GM18511 (cell line): ENCODE results near the gene RGS4.

Source experiments
- ATAC-seq: cut with Tn5 transposase; IDR thresholded peaks from one replicate; pipeline ENCODE4 v1.9.1; 2021; ENCODE audit warnings: mild to moderate bottlenecking, moderate library complexity; ENCODE audit not compliant: unreplicated experiment

Gene RGS4

DNA sequence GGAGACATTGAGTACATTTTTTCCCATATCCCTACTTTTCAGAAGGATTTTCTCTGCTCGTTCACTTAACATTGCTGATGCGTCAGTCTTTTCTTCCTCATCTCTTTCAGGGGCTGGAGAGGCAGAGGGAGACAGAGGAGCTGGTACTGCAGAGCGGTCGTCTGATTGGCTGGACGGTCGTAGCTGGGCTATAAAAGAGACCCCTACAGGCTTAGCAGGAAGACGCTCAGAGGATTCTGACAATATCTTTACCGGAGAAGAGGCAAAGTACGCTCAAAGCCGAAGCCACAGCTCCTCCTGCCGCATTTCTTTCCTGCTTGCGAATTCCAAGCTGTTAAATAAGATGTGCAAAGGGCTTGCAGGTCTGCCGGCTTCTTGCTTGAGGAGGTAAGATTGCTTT, at the start of gene RGS4:
Gene RGS4 (plus strand): TSS at position 220 of the 400 bp plus-strand sequence. CDS start 124 bp downstream, at position 344.
- no peak for ATAC-seq

DNA sequence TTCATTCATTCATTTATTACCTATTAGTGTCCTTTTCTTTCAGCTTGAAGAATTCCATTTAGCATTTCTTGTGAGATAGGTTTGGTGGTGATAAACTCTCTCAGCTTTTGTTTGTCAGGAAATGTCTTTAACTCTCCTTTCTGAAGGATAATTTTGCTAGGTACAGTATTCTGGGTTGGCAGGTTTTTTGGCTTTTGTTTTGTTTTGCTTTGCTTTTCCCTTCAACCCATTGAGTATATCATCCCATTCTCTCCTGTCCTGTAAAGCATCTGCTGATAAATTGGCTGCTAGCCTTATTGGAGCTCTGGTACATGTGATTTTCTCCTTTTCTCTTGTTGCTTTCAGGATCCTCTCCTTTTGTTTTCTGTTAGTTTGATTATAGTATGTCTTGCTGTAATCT, 47.0 kb upstream of the RGS4 start:
- no peak for ATAC-seq

DNA sequence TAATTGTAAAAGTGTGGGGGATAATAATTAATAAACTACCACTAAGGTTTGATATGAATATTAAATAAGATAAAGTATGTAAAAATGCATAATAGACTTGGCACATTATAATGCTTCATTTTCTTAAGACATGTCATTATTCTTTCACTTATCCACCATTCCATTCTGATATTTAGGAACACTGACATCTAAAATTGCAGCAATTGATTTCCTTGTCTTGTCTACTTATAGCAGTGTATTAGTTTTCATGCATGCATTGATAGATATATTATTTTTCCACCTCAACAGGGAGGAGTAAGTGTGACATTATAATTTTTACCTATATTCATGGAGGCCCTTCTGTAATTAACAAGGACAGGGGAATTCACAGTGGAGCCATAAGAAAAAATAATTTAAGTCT, 41.6 kb upstream of the RGS4 start:
- ATAC-seq: no peak

DNA sequence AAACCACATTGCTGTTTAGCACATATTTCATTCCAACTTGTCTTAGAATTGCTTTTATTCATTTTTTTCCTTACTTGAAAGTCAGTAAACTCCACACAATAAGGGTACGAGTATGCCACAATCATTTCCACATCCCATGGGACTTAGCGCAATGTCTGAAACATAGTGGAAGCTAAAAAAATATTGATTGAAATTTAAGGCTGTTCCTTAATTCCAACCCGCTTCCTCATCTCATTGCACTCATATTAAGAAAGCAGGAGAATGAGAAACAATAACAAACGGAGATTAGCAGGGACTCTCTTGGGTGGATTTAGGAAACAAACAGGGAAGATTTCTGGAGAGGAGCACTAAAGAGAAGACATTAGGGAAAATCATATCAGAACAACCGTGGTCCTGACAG, 39.3 kb upstream of the RGS4 start:
- no peak for ATAC-seq

DNA sequence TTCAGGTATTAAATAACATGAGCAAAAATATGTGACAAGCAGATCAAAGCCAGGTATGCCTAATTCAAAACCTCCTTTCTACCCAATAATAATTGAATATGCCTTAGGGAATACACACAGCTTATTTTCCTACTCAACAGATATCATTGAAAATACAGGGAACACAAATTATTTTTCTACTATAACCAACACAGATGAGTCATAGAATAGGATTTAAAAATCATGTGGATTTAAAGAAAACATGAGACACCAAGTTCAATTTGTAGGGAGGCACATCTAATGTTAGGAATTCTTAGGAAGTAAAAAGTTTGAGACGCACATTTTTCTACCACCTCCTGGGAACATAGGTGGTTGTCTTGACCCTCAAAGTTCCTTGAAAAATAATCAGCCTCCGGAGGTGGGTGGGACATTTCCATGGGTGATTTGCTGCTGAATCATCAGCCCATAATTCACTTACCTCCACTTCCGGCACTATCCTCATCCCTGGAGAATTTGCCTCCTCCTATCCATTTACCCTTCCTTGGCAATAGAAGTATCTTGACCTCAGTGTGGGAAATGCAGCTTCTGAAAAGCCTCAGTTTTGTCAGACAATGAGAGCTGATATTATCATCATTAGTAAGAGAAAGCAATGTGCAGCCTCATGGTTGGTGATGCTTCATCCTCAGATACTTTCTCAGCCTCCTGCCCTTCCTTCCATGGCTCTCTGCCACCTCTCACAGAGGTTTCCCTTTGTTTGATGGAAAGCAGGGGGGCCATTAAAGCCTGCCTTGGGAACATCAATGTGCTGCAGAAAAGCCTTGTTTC, 33.5 kb upstream of the RGS4 start:
- ATAC-seq: no peak

DNA sequence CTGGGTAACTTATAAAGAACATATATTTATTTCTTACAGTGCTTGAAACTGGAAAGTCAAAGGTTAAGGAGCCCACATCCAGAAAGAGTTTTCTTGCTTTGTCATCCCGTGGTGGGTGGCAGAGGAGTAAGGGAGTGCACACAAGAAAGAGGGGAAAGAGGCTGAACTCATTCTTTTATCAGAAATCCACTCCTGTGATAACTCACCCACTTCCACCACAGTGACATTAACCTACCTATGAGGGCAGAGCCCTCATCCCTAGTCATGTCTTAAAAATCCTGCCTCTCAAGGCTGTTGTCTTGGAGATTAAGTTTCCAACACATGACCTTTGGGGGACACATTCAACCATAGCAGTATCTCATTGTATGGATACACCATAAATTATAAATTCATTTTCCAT, 32.5 kb upstream of the RGS4 start:
- no peak for ATAC-seq

DNA sequence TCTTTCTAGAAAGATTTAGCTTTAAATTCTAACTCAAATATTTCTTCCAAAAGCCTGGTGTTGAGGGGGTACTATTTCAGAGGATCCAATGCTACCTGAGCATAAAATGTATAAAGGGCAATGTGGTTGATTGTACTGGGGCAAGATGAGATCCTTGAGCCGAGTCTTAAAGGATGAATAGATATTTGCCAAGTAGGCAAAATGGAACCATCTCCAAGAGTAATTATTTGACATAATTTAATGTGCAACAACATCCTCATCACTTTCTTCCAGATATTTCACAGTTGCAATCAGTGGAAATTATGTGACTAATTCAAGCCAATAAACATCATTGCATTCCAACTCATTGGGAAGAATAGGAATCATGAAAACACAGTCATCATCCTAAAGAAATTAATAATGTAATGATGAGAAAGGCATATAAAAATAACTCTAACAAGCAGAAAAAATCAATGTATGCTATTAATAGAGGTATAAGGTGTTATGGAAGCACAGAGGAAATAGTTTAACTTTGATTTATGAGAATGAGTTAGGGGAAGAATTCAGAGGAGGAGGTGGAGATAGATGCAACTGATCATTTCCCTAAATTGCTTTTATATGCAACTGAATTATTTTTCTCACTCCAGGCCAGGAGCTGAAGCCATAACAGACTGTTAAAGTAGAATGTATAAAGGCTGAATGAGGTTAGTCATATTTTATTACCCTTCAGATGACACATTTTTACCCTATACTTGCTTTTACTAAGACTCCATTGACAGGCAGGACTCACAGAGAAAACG, 30.0 kb upstream of the RGS4 start:
- no peak for ATAC-seq

DNA sequence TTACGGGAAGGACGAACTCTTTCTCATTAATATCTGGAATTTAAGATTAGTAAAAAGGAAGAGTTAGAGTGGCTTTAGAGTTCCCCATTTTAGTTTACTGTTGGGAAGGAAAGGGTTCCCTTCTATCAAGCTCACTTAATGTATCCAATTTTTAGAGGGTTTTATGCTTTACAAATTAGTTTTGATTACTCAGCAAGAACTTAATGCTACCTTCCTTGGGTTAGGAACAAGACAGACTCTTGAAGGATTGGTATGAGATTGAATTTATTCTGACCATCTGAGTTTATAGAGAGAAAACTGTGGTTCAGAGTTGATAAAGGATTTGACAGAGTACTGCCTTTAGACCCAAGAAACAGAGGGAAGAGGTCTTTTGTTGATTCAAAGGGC, 29.5 kb upstream of the RGS4 start:
- ATAC-seq: no peak

DNA sequence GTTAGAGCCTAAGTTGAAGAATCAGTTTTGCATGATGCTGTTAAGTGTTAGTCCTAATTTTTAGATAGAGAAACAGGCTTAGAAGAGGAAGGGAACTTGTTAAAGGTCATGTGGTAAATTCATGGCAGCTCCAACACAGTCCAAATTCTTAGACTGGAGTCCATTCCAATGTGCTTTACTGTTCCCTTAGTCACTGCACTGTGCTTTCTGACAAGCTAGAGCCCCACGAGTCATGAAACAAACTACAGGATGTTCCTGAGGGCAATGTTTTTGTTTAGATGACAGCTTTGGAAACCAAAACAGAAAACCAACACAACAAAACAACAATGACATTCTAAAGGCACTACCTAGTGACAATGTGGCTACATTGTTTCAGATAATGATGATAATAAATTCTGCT, 23.1 kb upstream of the RGS4 start:
- ATAC-seq: no peak

DNA sequence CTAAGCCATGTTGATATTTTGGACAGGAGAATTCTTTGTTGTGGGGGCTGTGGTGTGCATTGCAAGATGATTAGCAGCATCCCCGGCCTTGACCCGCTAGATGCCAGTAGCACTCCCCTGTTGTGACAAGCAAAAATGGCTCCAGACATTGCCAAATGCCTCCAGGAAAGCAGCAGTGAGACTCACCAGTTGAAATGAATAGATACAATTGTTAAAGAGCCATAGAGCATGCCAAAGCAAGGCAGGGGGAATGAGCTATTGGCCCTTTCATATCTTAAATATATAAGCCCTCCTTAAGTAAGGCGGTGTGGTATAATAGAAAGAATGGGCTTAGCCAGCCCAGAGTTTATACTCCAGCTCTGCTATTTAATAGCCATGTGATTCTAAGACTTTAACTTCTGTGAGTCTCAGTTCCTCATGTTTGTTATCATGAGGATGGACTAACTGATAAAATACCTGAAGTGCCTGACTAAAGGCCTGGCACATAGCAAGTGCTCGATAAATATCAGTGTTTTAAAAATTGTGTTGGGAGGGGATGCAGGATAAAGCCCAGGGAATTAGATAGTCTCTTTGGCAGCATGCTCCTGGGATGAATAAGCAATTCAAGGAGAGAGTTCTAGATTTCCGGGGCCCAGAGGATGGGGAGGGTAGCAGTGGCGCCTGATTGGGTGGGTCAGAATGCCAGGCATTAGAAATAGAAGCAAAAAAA, 21.1 kb upstream of the RGS4 start:
- no peak for ATAC-seq

DNA sequence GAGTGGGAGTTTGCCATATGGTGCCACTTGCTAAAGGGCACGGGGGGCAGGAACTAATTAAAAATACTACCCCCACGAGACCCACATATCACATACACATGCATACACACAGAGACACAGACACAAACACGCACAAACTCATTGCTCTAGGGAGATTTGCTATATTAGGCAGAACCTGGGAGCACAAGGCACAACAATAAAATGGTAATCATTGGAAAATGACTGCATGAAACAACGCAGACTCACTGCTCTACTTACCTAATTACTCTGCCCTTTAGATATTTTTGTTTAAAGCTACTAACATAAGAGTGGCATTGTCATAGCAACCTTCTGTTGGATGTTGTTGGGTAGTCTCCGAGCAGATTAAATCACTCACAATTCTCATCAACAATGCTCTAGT, 20.3 kb upstream of the RGS4 start:
- ATAC-seq: no peak

DNA sequence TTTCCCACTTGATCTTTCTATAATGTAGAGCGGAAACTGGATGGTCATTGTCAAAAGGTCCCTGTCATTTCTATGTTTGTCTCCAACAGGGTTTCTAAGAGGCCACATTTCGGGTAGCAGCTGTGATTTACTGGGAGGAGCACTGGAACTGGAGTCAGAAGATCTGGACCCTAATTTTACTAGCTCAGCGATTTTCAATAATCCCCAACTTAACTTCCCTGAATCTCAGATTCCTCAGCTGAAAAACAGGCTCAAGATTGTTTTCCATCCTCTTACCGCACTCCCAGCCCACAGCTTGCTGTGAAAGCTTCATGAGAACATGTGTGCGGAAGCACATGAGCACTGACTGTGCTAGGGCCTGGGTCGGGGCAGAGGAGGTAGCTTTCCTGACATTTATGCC, 19.9 kb upstream of the RGS4 start:
- no peak for ATAC-seq

DNA sequence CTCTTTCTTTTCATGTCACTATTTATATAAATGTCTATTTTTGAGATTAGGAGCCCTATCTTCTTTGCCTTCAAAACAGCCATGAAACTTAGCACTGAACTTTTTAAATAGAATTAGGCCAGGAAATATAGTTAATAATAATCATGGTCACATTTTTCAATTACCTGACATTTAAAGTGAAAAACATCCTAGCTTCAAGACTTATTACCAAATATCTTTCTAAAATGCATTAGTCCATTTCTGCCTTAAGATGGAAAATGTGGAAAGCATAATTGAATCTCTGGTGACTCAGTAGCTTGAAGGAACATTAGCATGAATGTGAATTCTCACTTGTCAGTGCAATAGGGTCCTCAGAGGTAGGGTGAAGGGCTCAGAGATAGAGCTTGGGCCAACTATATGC, 18.7 kb upstream of the RGS4 start:
- no peak for ATAC-seq

DNA sequence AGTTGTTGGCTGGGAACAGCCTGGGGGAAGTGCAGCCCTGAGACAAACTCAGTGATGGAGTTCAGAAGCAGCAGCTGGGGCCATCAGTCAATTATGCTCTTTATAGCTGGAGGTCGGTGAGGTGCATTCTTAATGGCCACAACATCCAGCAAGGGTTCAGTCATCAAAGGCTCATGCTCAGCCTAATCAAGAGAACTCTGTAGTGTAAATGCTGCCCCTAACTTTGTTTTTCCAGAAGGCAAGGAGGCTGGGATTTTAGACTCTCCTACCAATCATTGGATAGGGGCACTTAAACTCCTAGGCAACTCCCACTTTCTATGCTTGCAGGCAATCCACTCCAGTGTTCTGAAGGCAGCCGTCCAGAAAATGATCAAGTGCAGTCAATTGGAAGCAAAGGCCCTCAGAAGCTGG, 15.0 kb upstream of the RGS4 start:
- ATAC-seq: no peak

DNA sequence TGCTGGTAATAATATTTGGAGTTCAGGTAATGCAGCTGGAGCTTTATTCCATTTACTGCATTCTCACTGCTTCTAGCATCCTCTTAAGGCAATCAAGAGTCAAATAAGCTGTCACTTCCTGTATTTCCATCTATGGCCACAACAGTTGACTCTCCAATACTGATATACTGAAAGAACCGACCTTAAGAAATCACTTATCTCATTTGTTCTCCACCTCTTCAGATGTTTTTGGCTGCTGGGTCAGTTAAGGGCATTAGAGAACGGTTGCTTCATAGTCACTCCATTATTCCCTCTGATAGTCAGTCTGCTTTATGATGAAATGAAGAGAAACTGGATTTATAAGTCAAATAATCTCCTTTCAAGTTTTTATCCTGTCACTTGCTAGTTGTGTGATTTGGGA, 14.2 kb upstream of the RGS4 start:
- ATAC-seq: no peak

DNA sequence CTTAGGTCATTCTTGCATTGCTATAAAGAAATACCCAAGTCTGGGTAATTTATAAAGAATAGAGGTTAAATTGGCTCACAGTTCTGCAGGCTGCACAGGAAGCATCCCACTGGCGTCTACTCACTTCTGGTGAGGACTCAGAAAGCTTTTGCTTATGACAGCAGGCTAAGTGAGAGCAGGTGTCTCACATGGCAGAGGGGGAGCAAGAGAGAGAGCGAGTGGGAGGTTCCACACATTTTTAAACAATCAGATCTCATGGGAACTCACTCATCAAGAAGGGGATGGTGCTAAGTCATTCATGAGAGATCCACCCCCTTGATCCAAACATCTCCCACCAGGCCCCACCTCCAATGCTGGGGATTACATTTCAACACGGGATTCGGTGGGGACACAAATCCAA, 13.6 kb upstream of the RGS4 start:
- no peak for ATAC-seq

DNA sequence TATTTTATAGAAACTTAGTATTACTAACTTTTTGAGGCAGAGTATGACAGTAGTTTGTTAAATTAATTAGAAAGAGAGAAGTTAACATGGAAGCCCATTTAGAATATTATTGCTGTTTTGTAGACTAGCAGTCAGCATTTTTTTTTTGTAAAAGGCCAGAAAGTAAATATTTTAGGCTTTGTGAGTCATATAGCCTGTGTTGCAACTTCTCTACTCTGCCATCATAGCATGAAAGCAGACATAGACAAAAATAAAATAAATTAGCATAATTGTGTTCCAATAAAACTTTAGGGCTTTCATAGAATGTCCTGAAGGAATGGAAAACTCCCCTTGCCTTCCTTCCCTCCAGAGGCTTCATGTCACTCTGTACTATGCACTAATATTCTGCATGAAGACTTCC, 12.3 kb upstream of the RGS4 start:
- no peak for ATAC-seq

DNA sequence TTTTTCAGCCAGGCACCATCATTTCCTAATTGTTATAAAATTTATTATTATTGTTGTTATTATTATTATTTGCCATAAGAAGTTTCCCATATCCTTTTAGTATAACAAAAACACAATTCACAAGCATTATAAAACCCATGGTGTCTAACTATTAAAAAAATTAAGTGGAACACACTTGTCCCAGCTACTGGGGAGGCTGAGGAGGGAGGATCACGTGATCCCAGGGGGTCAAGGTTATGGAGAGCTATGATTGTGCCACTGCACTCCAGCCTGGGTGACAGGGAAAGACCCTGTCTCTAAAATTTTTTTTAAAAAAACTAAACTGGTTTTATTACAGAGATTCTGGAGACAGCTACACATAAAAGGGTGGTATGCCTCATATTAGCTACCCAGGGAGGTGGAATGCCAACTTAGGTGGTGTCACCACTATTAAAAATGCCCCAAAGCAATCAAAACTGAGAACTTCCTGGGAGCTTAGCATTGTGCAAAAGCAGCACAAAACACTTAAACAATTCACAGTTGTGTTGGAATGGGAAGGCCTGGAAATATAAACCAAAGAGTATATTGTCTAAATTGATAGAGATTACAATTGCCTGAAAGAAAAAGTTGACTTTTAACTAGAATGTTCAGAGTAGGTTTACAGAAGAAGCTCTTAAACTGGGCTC, 8.7 kb upstream of the RGS4 start:
- no peak for ATAC-seq

DNA sequence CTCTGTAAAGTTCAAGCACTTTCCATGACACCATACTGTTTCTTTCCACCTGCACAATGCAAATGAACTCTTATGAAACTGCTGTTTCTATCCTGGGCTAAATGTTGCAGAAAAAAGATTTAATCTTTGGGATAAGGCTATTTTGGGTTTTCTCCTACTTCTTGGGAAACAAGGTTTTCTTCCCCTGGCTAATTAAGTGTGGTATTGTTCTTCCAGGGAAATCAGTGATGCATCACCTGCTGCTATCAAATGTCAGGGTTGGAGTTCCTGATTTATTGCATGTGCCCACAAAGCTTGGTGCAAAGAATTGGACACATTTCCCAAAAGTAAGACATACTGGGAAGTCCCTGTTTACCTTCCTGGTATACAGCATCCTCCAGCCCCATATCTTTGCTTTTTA, 6.0 kb upstream of the RGS4 start:
- no peak for ATAC-seq

DNA sequence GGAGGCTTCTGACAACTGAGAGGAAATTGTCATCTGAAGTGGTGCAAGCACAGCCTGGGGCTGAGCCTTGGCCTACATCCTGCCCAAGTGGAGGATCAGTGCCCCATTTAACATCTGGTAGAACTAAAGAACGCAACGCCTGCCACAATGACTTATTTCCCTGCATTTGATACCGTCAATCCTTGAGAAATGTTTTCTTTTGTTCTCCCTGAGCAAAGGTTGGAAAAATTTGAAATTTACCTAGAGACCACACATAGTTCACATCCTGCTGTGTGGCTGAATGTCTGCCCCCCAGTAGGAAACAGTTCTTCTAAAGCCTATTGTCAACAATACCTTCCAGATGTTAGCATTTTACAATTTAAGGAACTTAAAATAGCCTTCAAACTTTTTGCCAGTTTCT, 5.6 kb upstream of the RGS4 start:
- no peak for ATAC-seq

DNA sequence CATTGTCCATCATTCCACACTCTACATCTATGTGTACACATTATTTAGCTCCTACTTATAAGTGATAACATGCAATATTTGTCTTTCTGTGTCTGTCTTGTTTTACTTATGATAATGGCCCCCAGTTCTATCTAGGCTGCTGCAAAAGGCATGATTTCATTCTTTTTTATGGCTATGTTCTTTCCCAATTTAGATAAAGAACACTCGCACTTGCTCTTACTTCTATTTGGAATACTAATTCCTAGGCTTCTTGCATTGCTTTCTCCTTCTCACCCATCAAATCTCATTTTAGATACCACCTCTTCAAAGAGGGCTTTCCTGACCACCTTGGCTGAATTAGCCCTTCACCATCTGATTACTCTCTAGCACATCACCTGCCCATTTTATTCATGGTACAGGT, 3.0 kb upstream of the RGS4 start:
- no peak for ATAC-seq
